ENCODE data around the gene LPCAT1. TPM values are rescaled to one million over a fixed set of nuclear protein-coding genes. Genes with fewer than 3 reads are reported as not detected.

Gene LPCAT1
- total RNA-seq = 10 to 100 TPM; 18.9 to 47.5 (median 29.2) TPM

DNA sequence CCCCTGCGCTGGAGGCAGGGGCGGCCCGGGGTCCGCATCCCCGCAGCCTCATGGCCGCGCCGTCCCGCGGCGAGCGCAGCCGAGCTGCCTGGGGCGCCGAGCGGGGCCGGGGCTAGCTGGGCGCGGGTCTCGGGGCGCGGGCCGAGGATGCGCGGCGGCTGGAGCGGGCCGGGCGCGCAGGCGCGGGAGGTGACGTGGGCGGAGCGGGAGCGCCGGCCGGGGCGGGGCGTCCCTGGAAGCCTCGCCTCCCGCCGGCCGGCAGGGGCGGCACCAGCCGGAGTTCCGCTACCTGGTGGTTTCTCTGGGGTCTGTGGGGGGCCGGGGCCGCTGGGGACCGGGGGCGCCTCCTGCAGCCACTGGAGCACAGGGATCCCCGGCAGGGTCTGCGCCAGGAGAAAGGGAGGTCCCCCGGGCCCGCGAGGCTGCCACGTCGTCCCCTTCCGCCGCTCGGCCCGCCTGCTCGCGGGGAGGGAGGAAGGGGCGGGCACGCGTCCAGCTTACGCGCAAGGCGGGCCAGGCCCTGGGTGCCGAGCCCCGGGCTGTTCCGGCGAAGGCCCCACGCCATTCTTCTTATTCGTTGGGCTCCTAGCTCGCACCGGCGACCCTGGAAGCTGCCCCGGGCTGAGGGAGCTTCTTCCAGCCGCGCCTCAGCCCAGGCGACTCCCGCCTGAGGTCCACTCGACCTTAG lies at the start of gene LPCAT1:
TSS of gene LPCAT1 (minus strand) at position 168 of the 688 bp plus-strand sequence. CDS start at position 52, 116 bp downstream.
- no peak for TF ChIP-seq CTCF (IDR thresholded peaks at IDR 0.05; ENCODE audit: low read depth)

DNA sequence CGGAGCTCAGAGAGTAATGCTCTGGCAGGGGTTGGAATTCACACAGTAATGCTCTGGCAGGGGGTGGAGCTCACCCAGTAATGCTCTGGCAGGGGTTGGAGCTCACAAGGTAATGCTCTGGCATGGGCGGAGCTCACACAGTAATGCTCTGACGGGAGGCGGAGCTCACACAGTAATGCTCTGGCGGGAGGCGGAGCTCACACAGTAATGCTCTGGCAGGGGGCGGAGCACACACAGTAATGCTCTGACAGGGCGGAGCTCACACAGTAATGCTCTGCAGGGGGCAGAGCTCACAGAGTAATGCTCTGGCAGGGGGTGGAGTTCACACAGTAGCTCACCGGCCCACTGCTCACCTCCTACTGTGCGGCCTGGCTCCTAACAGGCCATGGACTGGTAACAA lies 47.2 kb upstream of the LPCAT1 start:
- no peak for TF ChIP-seq CTCF (IDR thresholded peaks at IDR 0.05; ENCODE audit: low read depth)

GRCh38 chr5:1568201-1568979 lies 44.6 kb upstream of the LPCAT1 start:
- TF ChIP-seq CTCF (IDR thresholded peaks at IDR 0.05; ENCODE audit: low read depth) = no peak

DNA sequence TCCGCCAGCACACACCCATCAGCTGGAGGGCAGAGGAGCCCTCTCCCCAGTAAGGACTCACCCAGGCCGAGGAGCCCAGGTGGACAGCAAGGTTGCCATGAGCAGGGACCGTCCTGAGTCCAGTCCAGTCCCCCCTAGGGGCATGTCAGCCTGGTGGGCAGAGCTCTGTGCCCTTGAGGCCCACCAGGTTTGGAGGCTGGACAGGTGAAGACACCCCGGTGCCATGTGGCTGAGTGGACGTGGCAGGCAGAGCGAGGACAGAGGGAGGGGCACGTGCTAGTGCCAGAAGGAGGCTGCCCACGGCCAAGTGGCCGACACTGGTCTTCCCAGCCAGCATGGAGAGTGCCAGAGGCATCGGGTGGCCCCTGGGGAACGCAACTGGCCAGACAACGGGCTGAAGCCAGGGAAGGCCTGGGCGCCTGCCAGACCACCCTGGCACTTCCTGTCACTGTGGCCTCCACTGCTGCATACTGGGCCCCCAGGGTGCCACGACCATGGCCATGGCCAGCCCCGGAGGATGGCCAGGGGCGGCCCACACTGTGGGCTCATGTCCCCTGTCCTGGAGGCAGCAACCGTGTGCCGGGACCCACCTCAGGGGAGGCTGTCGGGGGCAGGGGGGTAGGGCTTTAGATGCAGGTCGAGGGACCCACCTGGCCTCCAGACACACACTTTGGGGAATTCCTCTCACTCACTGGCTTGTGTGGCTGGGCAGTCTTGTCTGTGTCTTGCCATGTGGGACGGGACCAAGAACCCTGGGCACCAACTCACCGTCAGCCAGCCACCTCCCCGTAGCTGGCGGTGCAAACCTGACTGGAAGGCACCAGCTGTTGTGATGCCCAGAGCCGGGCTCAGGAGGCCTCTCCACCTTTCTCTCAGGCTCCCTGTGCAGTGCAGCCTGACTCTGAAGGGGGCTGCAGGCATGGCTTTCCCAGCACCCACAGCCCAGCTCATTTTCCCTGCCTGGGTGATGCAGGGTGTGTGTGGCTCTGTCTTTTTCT lies 42.3 kb upstream of the LPCAT1 start:
- no peak for TF ChIP-seq CTCF (IDR thresholded peaks at IDR 0.05; ENCODE audit: low read depth)

DNA sequence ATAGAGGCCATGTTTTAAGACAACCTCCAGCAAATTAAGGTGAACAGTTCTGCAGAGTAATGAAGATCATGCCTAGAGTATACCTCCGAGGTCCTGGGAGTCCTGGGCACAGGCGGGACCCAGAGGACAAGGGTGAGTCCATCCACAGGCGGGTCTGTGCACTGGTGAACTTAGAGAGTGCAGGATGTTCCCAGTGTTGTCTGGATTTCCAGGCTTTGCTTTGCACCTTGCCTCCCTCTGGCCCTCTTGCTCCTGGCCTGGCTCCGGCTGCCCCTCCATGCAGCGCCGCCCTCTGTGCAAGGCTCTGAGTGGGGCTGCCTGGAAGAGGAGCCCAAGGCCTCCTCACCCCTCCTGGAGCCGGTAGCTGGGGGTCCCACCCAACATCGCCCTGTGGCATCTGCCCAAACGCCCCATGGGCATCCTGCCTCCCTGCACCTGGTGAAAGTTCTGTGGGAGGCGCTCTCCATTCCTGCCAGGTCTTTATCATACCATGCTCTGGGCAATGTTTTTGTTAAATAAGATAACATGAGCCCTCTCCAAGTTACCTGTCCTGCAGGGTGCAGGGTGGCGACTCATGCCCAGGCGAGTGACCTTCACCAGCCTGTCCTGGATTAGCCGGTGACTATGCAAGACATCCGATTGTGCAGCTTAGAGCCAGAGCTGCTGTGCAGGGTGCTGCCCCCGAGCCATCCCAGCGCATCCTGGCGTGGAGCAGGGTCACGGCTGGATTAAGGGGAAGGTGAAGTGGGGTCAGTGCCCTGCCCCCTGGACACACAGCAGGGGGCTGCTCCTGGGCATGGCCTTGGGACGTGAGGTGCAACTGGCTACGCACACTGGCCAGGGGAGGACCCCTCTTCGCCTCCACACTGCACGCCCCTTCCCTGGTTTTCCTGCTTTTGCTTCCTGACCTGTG lies 41.3 kb upstream of the LPCAT1 start:
- TF ChIP-seq CTCF (IDR thresholded peaks at IDR 0.05; ENCODE audit: low read depth) = no peak

DNA sequence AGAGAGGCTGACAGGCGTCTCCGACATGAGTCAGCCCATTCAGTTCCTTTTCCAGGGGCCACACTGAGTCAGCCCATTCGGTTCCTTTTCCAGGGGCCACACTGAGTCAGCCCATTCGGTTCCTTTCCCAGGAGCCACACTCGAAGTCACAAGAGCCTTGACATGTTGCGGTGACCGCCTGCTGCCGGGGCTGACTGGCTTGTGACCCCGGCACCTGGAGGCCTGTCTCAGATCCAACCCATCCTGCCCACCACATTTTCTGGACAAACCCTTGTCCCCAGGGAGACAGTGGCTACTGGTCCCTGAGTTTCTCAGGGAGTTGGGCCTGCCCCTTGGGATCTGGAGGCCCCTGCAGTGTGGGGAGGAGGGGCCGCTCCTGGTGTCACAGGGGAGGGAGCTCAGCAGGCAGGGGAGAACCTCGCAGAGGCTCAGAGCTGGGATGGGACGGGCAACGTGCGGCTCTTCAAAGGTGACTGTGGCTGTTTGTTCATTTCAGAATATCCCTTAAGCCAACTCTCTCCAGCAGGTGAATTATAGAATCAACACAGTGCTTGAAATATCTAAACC lies 40.5 kb upstream of the LPCAT1 start:
- no peak for TF ChIP-seq CTCF (IDR thresholded peaks at IDR 0.05; ENCODE audit: low read depth)
